Measurements from ENCODE around the gene AP4E1.

The AP4E1 gene

GRCh38 chr15:51006336-51006985 lies 98.0 kb downstream of the AP4E1 start:
- TF ChIP-seq CTCF (IDR thresholded peaks at IDR 0.05; ENCODE audit: low read depth, low read length), result no peak
- no peak overlapping the region for H3K4me3 ChIP-seq (replicated peaks in 1 of 2; ENCODE audit: low read depth in 2 of 2, low read length in 2 of 2)
- no peak for DNase-seq (ENCODE audit: low read depth in 2 of 2)

GRCh38 chr15:51007131-51007666 lies 98.7 kb downstream of the AP4E1 start:
- H3K4me3 ChIP-seq (replicated peaks in 1 of 2; ENCODE audit: low read depth in 2 of 2, low read length in 2 of 2), result no peak overlapping the region
- no peak for TF ChIP-seq CTCF (IDR thresholded peaks at IDR 0.05; ENCODE audit: low read depth, low read length)
- DNase-seq (ENCODE audit: low read depth in 2 of 2), result no peak

- H3K4me3 ChIP-seq (replicated peaks in 1 of 2; ENCODE audit: low read depth in 2 of 2, low read length in 2 of 2), result no peak overlapping the region
- DNase-seq (ENCODE audit: low read depth in 2 of 2), result no peak
- no peak for TF ChIP-seq CTCF (IDR thresholded peaks at IDR 0.05; ENCODE audit: low read depth, low read length)
These were observed 102.7 kb downstream of the AP4E1 start for GRCh38 chr15:51011212-51011611.

- H3K4me3 ChIP-seq (replicated peaks in 1 of 2; ENCODE audit: low read depth in 2 of 2, low read length in 2 of 2), result no peak overlapping the region
- no peak for TF ChIP-seq CTCF (IDR thresholded peaks at IDR 0.05; ENCODE audit: low read depth, low read length)
- DNase-seq (ENCODE audit: low read depth in 2 of 2), result no peak
These were observed 108.1 kb downstream of the AP4E1 start for GRCh38 chr15:51016615-51017014.

- DNase-seq (ENCODE audit: low read depth in 2 of 2), result peak in 1 of 2 donors; percentile 7
- H3K4me3 ChIP-seq (replicated peaks in 1 of 2; ENCODE audit: low read depth in 2 of 2, low read length in 2 of 2), result no peak overlapping the region
- TF ChIP-seq CTCF (IDR thresholded peaks at IDR 0.05; ENCODE audit: low read depth, low read length), result no peak
These were observed 113.7 kb downstream of the AP4E1 start for GRCh38 chr15:51022206-51022605.

GRCh38 chr15:51023499-51023898 lies 115.0 kb downstream of the AP4E1 start:
- TF ChIP-seq CTCF (IDR thresholded peaks at IDR 0.05; ENCODE audit: low read depth, low read length), result no peak
- no peak overlapping the region for H3K4me3 ChIP-seq (replicated peaks in 1 of 2; ENCODE audit: low read depth in 2 of 2, low read length in 2 of 2)
- no peak for DNase-seq (ENCODE audit: low read depth in 2 of 2)
